ENCODE data around the gene SIRPD. TPM values are rescaled to one million over a fixed set of nuclear protein-coding genes. Genes with fewer than 3 reads are reported as not detected.
"Not testable (repeated sequence)": the region's sequence is repeated elsewhere in the genome, so short reads cannot be mapped to it uniquely, and the experiment has no call there.

The SIRPD gene
- total RNA-seq, 3 donors from 2014 or later: not detected

DNA sequence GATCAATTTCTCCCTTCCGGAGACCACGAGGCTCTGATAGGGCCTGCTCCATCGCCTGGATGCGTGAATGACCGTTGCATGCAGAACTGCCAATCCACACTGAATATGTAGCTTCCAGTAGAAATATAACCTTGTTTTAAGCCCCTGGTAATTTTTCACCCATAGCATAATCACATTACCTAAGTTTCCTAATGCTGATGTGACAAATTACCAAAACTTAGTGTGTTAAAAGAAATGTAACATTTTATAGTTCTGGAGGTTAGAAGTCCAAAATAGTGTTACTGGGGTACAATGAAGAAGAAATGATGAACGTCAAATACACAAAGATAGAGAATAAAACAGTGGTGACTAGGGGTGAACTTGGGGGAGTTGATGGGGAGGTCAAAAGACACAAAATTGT is 22.0 kb upstream of the SIRPD start:
- no peak for ATAC-seq
- Histone ChIP-seq H3K9me3 (no peaks in the 10 kb centered on the region), H3K4me3 (no peak overlapping the region), H3K36me3 (ENCODE audit: low read depth) (no peaks in the 10 kb centered on the region), H3K4me1 (ENCODE audit: low read depth) (no peaks in the 10 kb centered on the region)
- no peak for TF ChIP-seq CTCF (IDR thresholded peaks at IDR 0.05)
- intact Hi-C loops (cut with DNase I, micrococcal nuclease): loop anchor here in 1 of 2 donors (2.0 kb wide), 1 partner anchor 35 kb away; no protein-coding TSS in a partner anchor
- no peak for DNase-seq

- no peaks in the 10 kb centered on the region for H3K4me1 ChIP-seq (ENCODE audit: low read depth)
- no peak overlapping the region for H3K4me3 ChIP-seq
- H3K36me3 ChIP-seq (ENCODE audit: low read depth): no peaks in the 10 kb centered on the region
- ATAC-seq (no peak), DNase-seq (no peak)
- no peaks in the 10 kb centered on the region for H3K9me3 ChIP-seq
- intact Hi-C loops (cut with DNase I, micrococcal nuclease): loop anchor here in 1 of 2 donors (2.0 kb wide), 1 partner anchor 37 kb away; no protein-coding TSS in a partner anchor
- no peak for TF ChIP-seq CTCF (IDR thresholded peaks at IDR 0.05)
These were observed 20.4 kb upstream of the SIRPD start for GRCh38 chr20:1577906-1578305.

GRCh38 chr20:1577313-1577712 is 19.8 kb upstream of the SIRPD start:
- H3K4me3 ChIP-seq; intact Hi-C loops (cut with DNase I, micrococcal nuclease); H3K36me3 ChIP-seq (ENCODE audit: low read depth); H3K4me1 ChIP-seq (ENCODE audit: low read depth); ATAC-seq; DNase-seq; H3K9me3 ChIP-seq: not testable (repeated sequence)

GRCh38 chr20:1576641-1577040 is 19.1 kb upstream of the SIRPD start:
- Histone ChIP-seq H3K4me1 (ENCODE audit: low read depth) (no peaks in the 10 kb centered on the region), H3K36me3 (ENCODE audit: low read depth) (no peaks in the 10 kb centered on the region), H3K9me3 (no peaks in the 10 kb centered on the region), H3K4me3 (no peak overlapping the region)
- no peak for TF ChIP-seq CTCF (IDR thresholded peaks at IDR 0.05)
- DNase-seq (no peak), ATAC-seq (no peak)
- intact Hi-C loops (cut with DNase I, micrococcal nuclease): no loop called here

- DNase-seq; ATAC-seq; H3K4me3 ChIP-seq; H3K4me1 ChIP-seq (ENCODE audit: low read depth); H3K36me3 ChIP-seq (ENCODE audit: low read depth); H3K9me3 ChIP-seq; intact Hi-C loops (cut with DNase I, micrococcal nuclease): not testable (repeated sequence)
These were observed 18.5 kb upstream of the SIRPD start for GRCh38 chr20:1576003-1576402.

DNA sequence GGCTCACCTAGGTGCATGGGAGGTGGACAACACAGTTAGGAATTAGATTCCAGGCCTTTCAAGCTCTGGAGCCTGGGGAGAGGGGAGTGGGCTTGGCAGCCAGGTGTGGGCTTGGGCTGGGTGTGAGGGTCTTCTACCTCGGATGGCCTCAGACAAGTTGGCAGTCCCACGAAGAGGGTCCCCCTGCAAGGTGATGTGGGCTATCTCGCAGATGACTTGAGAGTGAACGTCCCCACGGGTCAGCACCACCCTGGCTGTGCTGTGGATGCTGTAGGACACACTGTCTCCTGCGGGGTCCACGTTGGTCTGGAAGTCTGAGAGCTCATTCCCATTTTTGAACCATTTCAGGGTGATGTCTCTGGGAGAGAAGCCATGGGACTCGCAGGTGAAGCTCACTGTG is 14.1 kb upstream of the SIRPD start:
- H3K4me1 ChIP-seq (ENCODE audit: low read depth); intact Hi-C loops (cut with DNase I, micrococcal nuclease); H3K4me3 ChIP-seq; H3K36me3 ChIP-seq (ENCODE audit: low read depth); ATAC-seq; DNase-seq; H3K9me3 ChIP-seq: not testable (repeated sequence)

DNA sequence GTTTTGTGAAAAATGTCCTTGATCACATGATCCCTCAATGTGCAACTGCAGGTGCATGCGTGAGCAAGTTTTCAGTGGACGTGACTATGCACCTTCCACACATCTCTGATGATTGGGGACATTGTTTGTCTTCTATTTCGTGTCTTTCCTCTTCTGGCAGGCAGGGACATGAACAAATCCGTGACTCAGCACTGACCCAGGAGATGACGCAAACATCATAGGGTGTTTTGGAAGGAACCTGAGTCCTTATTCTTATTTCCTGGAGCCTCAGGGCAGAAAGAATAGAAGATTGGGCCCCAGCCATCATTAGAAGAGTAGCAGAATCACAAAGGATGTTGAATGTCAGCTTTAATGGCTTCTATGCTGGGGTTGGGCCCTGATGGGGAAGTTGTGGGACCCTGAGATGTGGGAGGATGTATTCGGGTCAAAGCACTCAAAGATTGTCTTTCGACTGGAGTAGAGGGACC is 11.9 kb upstream of the SIRPD start:
- intact Hi-C loops (cut with DNase I, micrococcal nuclease): no loop called here
- Histone ChIP-seq H3K4me3 (no peak overlapping the region), H3K36me3 (ENCODE audit: low read depth) (no peaks in the 10 kb centered on the region), H3K9me3 (no peaks in the 10 kb centered on the region), H3K4me1 (ENCODE audit: low read depth) (no peaks in the 10 kb centered on the region)
- no peak for ATAC-seq
- no peak for TF ChIP-seq CTCF (IDR thresholded peaks at IDR 0.05)
- no peak for DNase-seq

Data from mucosa of descending colon (tissue), 3 donors.